ENCODE data around the gene IL1RAPL1.

Gene IL1RAPL1

DNA sequence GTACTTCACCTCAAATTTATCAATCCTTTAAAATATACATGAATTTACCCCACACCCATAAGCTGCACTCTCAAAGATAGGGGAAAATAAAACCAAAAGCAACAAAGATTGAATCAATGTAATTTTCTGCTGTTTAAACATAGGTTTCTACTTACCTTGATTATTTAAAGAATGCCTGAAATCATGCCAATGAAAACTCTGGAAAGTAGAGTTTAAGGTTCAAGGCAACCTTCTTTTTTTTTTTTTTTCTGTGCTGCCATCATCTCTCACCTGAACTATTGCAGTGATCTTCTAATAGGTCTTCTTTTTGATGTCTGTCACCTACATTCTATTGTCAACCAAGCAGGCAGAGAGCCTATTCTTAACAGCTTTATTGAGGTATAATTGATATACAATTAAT lies 682.1 kb downstream of the IL1RAPL1 start:
- TF ChIP-seq, protein P1, sequence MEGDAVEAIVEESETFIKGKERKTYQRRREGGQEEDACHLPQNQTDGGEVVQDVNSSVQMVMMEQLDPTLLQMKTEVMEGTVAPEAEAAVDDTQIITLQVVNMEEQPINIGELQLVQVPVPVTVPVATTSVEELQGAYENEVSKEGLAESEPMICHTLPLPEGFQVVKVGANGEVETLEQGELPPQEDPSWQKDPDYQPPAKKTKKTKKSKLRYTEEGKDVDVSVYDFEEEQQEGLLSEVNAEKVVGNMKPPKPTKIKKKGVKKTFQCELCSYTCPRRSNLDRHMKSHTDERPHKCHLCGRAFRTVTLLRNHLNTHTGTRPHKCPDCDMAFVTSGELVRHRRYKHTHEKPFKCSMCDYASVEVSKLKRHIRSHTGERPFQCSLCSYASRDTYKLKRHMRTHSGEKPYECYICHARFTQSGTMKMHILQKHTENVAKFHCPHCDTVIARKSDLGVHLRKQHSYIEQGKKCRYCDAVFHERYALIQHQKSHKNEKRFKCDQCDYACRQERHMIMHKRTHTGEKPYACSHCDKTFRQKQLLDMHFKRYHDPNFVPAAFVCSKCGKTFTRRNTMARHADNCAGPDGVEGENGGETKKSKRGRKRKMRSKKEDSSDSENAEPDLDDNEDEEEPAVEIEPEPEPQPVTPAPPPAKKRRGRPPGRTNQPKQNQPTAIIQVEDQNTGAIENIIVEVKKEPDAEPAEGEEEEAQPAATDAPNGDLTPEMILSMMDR (IDR thresholded peaks at IDR 0.05) = no peak
- Mint-ChIP-seq H3K9me3 (peaks cover 6% of the 10 kb centered on the region), H3K36me3 (ENCODE audit: low read depth) (no peaks in the 10 kb centered on the region), H3K27me3 (ENCODE audit: low read depth, poor library complexity) (peaks cover 3% of the 10 kb centered on the region), H3K4me3 (no peak overlapping the region), H3K27ac (no peak overlapping the region), H3K4me1 (no peaks in the 10 kb centered on the region)
- DNase-seq = no peak

DNA sequence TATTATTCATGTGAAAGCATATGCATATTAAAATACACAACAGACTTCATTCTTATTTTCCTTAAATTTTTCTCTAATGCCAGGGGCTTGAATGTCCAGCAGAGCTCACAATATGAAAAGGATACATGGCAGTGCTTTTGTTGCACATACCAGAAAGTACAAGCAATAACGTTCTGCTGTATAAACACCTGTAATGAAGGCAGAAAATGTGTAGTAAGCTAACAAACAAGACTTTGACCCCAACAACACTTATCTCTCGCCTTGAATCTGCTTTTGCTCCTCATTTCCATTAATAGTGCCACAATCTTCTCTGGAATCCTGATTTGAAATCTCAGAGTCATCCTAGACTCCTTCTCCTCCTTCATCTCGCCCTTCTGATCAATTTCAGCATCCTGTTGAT lies 687.3 kb downstream of the IL1RAPL1 start:
- no peak overlapping the region for H3K27ac Mint-ChIP-seq
- peaks cover 3% of the 10 kb centered on the region for H3K27me3 Mint-ChIP-seq (ENCODE audit: low read depth, poor library complexity)
- H3K9me3 Mint-ChIP-seq = peaks cover 6% of the 10 kb centered on the region
- H3K4me3 Mint-ChIP-seq = no peak overlapping the region
- TF ChIP-seq, protein P1 (IDR thresholded peaks at IDR 0.05) = no peak
- no peaks in the 10 kb centered on the region for H3K36me3 Mint-ChIP-seq (ENCODE audit: low read depth)
- no peaks in the 10 kb centered on the region for H3K4me1 Mint-ChIP-seq
- DNase-seq = no peak

DNA sequence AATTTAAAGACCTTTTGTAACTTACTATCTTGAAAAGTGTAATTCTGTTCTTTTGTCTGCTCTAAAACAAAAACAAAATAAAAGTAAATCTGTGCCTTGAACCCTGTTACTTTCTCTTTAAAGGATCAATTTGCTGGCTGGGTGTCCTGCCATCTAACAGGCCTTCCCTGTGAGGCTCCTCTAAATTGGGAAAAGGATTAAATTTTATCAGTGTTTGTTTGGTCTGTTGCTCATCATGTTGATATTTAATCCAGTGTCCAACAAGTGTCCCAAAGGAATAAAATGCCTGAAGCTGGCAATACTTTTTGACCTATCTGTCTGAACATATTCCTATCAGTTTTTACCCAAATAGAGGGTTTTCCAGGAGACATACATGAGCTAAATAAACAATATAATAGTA lies 688.7 kb downstream of the IL1RAPL1 start:
- no peaks in the 10 kb centered on the region for H3K36me3 Mint-ChIP-seq (ENCODE audit: low read depth)
- no peak overlapping the region for H3K4me3 Mint-ChIP-seq
- H3K27me3 Mint-ChIP-seq (ENCODE audit: low read depth, poor library complexity) = peaks cover 3% of the 10 kb centered on the region
- H3K9me3 Mint-ChIP-seq = peaks cover 9% of the 10 kb centered on the region
- DNase-seq = no peak
- TF ChIP-seq, protein P1 (IDR thresholded peaks at IDR 0.05) = no peak
- no peaks in the 10 kb centered on the region for H3K4me1 Mint-ChIP-seq
- no peak overlapping the region for H3K27ac Mint-ChIP-seq

DNA sequence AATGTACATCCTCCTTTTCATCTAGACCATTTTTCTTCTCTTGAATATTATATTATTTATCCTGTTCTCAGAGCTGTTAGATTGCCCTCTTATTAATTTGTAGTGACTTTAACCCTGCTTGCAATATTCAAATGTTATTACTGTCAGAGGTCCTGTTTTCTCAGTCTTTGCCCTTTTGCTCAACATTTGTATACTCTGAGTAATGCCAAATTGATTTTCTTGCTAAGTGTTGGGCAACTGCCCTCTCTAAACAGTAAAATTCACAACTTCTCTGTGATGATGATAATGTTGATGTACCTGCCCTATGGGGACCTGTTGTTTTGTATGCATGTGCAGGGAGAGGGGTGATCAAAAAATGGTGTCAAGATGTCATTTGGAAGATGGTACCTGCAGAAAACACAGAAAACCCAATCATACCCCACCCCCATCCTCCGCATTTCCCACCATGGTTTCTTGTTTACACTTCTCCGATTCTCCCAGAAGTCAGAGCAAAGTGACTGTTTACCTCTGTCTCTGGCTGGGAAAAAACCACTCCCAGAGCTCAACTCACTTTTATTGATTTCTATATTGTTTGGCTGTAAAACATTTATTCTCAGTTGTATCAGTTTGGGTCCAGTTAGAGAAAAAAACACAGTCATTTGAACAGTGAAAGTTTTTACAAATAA lies 694.0 kb downstream of the IL1RAPL1 start:
- peaks cover 16% of the 10 kb centered on the region for H3K9me3 Mint-ChIP-seq
- H3K27ac Mint-ChIP-seq = no peak overlapping the region
- no peak for DNase-seq
- no peak overlapping the region for H3K4me3 Mint-ChIP-seq
- no peaks in the 10 kb centered on the region for H3K4me1 Mint-ChIP-seq
- no peaks in the 10 kb centered on the region for H3K27me3 Mint-ChIP-seq (ENCODE audit: low read depth, poor library complexity)
- TF ChIP-seq, protein P1 (IDR thresholded peaks at IDR 0.05) = no peak
- no peaks in the 10 kb centered on the region for H3K36me3 Mint-ChIP-seq (ENCODE audit: low read depth)

DNA sequence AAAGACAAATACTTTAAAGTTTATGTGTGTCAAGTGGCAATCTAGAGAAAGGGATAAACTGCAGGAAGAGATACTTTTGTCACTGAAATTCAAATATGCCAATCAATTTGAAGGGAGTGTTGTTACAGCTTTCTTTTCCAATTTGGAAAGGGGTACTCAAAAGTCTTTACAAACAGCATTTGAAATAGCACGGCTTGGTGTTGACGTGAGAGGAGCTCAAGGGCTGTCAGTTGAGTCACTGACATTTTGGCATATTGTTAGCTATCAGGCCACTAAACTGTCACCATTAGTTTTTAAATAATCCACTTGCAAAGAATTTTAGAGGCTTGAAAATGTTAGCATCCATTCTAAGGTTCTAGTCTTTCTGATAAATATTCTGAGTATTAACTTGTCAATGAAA lies 698.4 kb downstream of the IL1RAPL1 start:
- Mint-ChIP-seq H3K4me3 (no peak overlapping the region), H3K27me3 (ENCODE audit: low read depth, poor library complexity) (no peaks in the 10 kb centered on the region), H3K27ac (no peak overlapping the region), H3K36me3 (ENCODE audit: low read depth) (no peaks in the 10 kb centered on the region), H3K4me1 (no peaks in the 10 kb centered on the region), H3K9me3 (peaks cover 15% of the 10 kb centered on the region)
- TF ChIP-seq, protein P1 (IDR thresholded peaks at IDR 0.05) = no peak
- DNase-seq = no peak

DNA sequence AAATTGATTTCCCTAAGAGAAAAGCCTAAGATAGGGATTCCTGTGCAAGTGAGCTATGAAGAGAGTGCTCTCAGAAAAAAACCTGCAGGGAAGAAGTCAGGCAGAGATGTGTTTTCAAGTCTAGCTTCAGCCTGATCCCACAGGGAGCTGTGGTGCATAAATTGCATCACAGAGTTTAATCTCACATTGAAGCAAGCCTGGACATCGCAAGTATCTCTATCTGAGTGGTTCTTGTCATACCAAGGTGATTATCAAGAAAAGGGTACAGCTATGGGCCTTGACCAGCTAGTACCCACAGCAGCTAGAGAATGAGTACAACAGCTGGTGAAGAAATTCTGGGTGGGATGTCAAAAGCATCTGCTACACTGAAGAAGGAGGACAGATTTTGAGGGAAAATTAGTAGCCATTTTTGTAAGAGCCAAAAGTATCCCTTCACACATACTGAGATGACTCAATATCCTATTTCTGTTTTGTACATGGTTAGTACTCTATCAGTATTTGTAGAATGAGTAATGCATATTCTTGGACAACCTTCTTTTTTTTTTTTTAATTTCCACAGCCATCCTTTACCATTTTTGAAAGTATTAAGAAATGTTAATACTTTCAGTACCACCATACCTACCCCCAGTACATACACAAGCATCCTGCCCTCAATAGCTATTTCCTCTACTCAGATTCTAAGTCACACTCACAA lies 708.9 kb downstream of the IL1RAPL1 start:
- no peak overlapping the region for H3K27ac Mint-ChIP-seq
- H3K4me1 Mint-ChIP-seq = peaks cover 13% of the 10 kb centered on the region
- no peaks in the 10 kb centered on the region for H3K27me3 Mint-ChIP-seq (ENCODE audit: low read depth, poor library complexity)
- H3K4me3 Mint-ChIP-seq = no peak overlapping the region
- DNase-seq = no peak
- TF ChIP-seq, protein P1 (IDR thresholded peaks at IDR 0.05) = no peak
- H3K36me3 Mint-ChIP-seq (ENCODE audit: low read depth) = no peaks in the 10 kb centered on the region
- no peaks in the 10 kb centered on the region for H3K9me3 Mint-ChIP-seq
